Large intestine (tissue), 12 donors: ENCODE data around the gene PATJ. TPM values are rescaled to one million over a fixed set of nuclear protein-coding genes. Genes with fewer than 3 reads are reported as not detected.
"Not testable (repeated sequence)": the region's sequence is repeated elsewhere in the genome, so short reads cannot be mapped to it uniquely, and the experiment has no call there.

Source experiments
- DNase-seq, 2 donors: peaks; one replicate each; pipeline versions ENCODE4 v3.0.0 to v3.0.0-alpha.2; 2013
- H3K27ac ChIP-seq: one replicate; pipeline ENCODE4 v1.5.1; 2013; ENCODE audit warnings: low read length
- H3K27me3 ChIP-seq: 2 replicates; pipeline ENCODE4 v1.6.1; 2013; ENCODE audit warnings: low read length; ENCODE audit not compliant: control insufficient read depth, insufficient read depth
- H3K36me3 ChIP-seq: 2 replicates; pipeline ENCODE4 v1.6.1; 2013; ENCODE audit warnings: low read length; ENCODE audit not compliant: control insufficient read depth, insufficient read depth
- H3K4me1 ChIP-seq: one replicate; pipeline ENCODE4 v1.6.1; 2013; ENCODE audit warnings: low read length; ENCODE audit not compliant: control insufficient read depth, insufficient read depth
- H3K4me3 ChIP-seq: one replicate; pipeline ENCODE4 v1.5.1; 2013; ENCODE audit warnings: low read length
- H3K9me3 ChIP-seq: one replicate; pipeline ENCODE4 v1.6.1; 2013; ENCODE audit warnings: mild to moderate bottlenecking, low read depth, low read length, moderate library complexity; ENCODE audit not compliant: control insufficient read depth
- WGBS: methylation state at CpG from one replicate; pipeline ENCODE4 v1.1.5; 2013; ENCODE audit warnings: low lambda C conversion rate; ENCODE audit not compliant: insufficient coverage; 5-methylcytosine and 5-hydroxymethylcytosine counted together
- long read RNA-seq, 11 donors: transcript quantifications; one replicate each; lab custom pipeline, GENCODE V29; 2026
- polyA plus RNA-seq: library from polyadenylated mRNA; unstranded; fragments of 120-200 nt; gene quantifications from one replicate; pipeline ENCODE4 v1.2.1, GENCODE V29; 2013

PATJ gene, protein sequence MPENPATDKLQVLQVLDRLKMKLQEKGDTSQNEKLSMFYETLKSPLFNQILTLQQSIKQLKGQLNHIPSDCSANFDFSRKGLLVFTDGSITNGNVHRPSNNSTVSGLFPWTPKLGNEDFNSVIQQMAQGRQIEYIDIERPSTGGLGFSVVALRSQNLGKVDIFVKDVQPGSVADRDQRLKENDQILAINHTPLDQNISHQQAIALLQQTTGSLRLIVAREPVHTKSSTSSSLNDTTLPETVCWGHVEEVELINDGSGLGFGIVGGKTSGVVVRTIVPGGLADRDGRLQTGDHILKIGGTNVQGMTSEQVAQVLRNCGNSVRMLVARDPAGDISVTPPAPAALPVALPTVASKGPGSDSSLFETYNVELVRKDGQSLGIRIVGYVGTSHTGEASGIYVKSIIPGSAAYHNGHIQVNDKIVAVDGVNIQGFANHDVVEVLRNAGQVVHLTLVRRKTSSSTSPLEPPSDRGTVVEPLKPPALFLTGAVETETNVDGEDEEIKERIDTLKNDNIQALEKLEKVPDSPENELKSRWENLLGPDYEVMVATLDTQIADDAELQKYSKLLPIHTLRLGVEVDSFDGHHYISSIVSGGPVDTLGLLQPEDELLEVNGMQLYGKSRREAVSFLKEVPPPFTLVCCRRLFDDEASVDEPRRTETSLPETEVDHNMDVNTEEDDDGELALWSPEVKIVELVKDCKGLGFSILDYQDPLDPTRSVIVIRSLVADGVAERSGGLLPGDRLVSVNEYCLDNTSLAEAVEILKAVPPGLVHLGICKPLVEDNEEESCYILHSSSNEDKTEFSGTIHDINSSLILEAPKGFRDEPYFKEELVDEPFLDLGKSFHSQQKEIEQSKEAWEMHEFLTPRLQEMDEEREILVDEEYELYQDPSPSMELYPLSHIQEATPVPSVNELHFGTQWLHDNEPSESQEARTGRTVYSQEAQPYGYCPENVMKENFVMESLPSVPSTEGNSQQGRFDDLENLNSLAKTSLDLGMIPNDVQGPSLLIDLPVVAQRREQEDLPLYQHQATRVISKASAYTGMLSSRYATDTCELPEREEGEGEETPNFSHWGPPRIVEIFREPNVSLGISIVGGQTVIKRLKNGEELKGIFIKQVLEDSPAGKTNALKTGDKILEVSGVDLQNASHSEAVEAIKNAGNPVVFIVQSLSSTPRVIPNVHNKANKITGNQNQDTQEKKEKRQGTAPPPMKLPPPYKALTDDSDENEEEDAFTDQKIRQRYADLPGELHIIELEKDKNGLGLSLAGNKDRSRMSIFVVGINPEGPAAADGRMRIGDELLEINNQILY (N-terminal part only)
- polyA plus RNA-seq: 33.0 TPM
- long read RNA-seq, donor 1: 0 reads
- long read RNA-seq, donor 2: 0 reads
- long read RNA-seq, donor 3: 0 reads
- long read RNA-seq, donor 4: 0 reads
- long read RNA-seq, donor 5: 0 reads
- long read RNA-seq, donor 6: 0 reads
- long read RNA-seq, donor 7: 0 reads
- long read RNA-seq, donor 8, partial matches to known transcripts: 0 of 1 reads
- long read RNA-seq, donor 8, other reads (novel, unspliced or antisense): 0 of 1 reads
- long read RNA-seq, donor 9: 0 reads
- long read RNA-seq, donor 10, full-length matches to known transcripts: 1 of 1 reads
- long read RNA-seq, donor 10, partial matches to known transcripts: 0 of 1 reads
- long read RNA-seq, donor 10, other reads (novel, unspliced or antisense): 0 of 1 reads
- long read RNA-seq, donor 11: 0 reads

DNA sequence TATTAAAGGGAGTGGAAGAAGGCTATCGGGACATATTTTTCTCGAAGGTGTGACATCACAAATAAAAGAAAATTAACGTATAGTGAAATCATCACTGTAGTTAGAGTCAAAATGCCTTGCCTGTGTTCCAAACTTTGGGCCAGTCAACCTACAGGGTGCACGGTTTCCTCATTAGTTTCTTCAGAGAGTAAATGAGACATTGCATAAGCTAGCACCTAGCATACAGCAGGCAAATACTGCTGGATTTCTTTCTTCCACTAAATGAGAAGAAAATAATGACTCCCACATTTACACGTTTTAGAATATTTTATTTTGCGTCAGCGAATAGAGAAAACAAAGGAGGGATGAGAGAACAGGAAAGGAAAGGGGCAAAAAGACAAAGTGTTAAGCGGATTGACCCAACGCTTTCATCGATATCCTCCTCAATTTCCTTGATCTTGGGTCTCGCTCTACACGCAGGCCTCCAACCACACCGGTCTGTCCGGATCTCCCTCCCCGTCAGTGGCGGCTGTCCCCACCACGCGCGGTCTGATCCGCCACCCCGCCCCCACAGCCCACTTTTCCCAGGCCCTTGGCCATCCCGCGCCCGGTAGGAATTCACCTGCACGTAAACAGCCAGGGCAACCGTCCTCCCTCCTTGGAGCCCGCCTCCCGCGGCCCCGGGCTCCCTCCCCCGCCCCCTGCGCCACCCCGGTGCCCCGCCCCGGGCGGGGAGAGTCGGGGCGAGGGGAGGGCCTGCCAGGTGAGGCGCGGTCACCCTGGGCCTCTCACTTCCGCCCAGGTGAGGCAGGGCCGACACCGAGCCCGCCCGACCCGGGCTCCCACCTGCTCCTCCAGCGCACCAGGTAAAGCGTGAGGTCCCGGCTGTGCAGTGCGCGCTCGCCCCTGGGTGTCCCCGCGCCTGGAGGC, at the start of gene PATJ:
TSS of gene PATJ (plus strand) at position 770 of the 909 bp plus-strand sequence. CDS start 20,413 bp downstream, outside the sequence.
- 2% methylated on average over 4 of the region's 54 CpGs for WGBS
- no peaks in the 10 kb centered on the region for H3K36me3 ChIP-seq
- peak within 1 kb of the TSS; percentile 92 for H3K4me3 ChIP-seq
- no peaks in the 10 kb centered on the region for H3K9me3 ChIP-seq
- peak within 1 kb of the TSS; percentile 95 for H3K27ac ChIP-seq
- no peaks in the 10 kb centered on the region for H3K27me3 ChIP-seq
- peak; percentile 85 to 93 for DNase-seq
- peaks cover 13% of the 10 kb centered on the region for H3K4me1 ChIP-seq

DNA sequence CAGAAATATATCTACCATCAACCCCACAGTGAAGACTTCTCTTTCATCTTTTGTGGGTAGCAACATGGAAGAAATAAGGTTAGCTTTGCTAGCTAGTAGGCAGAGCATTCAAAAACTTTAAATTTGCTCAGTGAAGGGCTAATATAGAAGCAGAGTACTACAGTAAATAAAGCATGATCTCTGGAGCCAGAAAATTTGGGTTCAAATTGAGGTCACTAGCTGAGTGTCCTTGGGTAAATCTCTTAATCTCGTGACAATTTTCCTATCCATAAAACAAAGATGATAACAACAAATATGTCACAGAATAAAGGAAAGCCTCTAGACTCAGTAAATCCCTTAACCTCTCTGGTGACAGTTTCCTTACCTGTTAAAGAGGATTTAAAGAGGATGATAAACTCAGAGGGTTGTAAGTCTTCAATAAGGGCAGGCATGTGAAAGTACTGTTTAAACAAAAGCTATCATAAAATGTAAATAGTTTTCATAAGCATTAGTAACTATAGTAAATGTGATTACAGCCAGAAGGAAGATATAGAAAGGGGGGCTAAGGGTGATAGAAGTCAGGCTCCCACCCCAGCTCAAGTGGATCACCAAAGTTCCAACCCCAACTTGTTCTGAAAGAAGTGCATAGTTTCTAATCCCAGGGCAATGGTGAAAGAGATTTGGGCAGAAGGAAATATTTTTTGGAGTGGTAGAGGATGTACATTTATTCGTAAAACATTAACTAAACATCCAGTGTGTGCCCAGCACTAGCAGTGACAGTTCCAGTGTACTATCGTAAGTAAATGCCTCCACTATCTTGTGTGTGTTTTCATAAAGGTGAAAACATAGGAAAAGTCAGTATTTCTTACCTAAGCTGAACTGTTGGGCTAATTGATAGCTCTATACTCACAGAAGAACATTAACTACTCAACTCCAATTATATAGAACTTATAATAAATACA, 42.1 kb upstream of the PATJ start:
- peak in 1 of 2 donors; percentile 34 for DNase-seq
- H3K9me3 ChIP-seq: no peaks in the 10 kb centered on the region
- peaks cover 22% of the 10 kb centered on the region for H3K36me3 ChIP-seq
- no peaks in the 10 kb centered on the region for H3K4me1 ChIP-seq
- H3K27me3 ChIP-seq: no peaks in the 10 kb centered on the region
- H3K4me3 ChIP-seq: no peak overlapping the region
- no CpG with 5 or more reads among the region's 3 CpGs for WGBS
- H3K27ac ChIP-seq: no peak overlapping the region

- peaks cover 39% of the 10 kb centered on the region for H3K36me3 ChIP-seq
- no peak overlapping the region for H3K27ac ChIP-seq
- no peaks in the 10 kb centered on the region for H3K9me3 ChIP-seq
- H3K4me3 ChIP-seq: no peak overlapping the region
- H3K27me3 ChIP-seq: no peaks in the 10 kb centered on the region
- peaks cover 2% of the 10 kb centered on the region for H3K4me1 ChIP-seq
- no peak for DNase-seq
- WGBS: 100% methylated on average over 1 of the region's 7 CpGs
These were observed 33.0 kb upstream of the PATJ start for GRCh38 chr1:61708953-61709907.

- Histone ChIP-seq H3K36me3 (peaks cover 33% of the 10 kb centered on the region), H3K27me3 (no peaks in the 10 kb centered on the region), H3K27ac (no peak overlapping the region), H3K4me3 (no peak overlapping the region), H3K9me3 (no peaks in the 10 kb centered on the region), H3K4me1 (peaks cover 2% of the 10 kb centered on the region)
- WGBS: no CpG with 5 or more reads among the region's 2 CpGs
- DNase-seq: peak in 1 of 2 donors; percentile 23
These were observed 32.4 kb upstream of the PATJ start for GRCh38 chr1:61709908-61710289.

GRCh38 chr1:61711257-61711656, 31.0 kb upstream of the PATJ start:
- not testable (repeated sequence) for H3K4me3 ChIP-seq, H3K4me1 ChIP-seq, H3K27ac ChIP-seq, H3K9me3 ChIP-seq, DNase-seq, H3K27me3 ChIP-seq
- peaks cover 26% of the 10 kb centered on the region for H3K36me3 ChIP-seq
- WGBS: 67% methylated on average over 1 of the region's 4 CpGs

DNA sequence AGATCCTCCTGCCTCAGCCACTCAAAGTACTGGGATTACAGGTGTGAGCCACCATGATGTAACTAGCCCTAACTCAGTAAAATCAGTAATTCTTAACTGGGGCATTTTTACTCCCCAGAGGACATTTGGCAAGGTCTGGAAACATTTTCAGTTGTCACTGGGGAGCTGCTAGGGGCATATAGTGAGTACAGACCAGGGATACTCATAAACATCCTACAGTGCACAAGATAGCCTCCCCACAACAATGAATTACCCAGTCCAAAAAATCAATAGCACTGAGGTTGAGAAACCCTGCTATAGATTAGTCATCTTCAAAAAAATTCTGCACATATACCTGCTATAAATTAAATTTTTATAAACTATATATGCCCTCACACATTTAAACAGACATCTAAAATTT, 30.3 kb upstream of the PATJ start:
- Histone ChIP-seq H3K36me3 (peaks cover 19% of the 10 kb centered on the region), H3K27ac (no peak overlapping the region), H3K4me1 (peaks cover 2% of the 10 kb centered on the region), H3K9me3 (no peaks in the 10 kb centered on the region), H3K4me3 (no peak overlapping the region), H3K27me3 (no peaks in the 10 kb centered on the region)
- DNase-seq: no peak

DNA sequence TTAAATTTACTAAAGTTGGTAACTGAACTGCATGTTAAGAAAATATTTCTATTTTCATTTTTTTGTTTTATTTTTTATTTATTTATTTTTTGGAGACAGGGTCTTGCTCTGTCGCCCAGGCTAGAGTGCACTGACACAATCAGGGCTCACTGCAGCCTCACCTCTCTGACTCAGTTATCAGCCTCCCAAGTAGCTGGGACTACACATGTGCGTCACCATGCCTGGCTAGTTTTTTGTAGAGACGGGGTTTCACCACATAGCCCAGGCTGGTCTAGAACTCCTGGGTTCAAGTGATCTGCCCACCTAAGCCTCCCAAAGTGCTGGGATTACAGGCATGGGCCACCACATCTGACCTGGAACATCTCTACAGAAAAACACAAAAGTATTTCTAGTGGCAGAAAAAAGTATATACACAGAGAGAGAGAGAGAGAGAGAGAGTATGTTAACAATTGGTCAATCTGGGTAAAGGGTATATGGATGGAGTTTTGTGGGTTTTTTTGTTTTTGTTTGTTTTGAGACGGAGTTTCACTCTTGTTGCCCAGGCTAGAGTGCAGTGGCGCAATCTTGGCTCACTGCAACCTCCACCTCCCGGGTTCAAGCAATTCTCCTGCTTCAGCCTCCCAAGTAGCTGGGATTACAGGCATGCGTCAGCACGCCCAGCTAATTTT, 23.1 kb upstream of the PATJ start:
- WGBS: 86% methylated on average over 1 of the region's 8 CpGs
- DNase-seq, H3K36me3 ChIP-seq, H3K4me3 ChIP-seq, H3K27ac ChIP-seq, H3K9me3 ChIP-seq, H3K27me3 ChIP-seq, H3K4me1 ChIP-seq: not testable (repeated sequence)
